ENCODE results near the gene GPR158.

GPR158 gene

DNA sequence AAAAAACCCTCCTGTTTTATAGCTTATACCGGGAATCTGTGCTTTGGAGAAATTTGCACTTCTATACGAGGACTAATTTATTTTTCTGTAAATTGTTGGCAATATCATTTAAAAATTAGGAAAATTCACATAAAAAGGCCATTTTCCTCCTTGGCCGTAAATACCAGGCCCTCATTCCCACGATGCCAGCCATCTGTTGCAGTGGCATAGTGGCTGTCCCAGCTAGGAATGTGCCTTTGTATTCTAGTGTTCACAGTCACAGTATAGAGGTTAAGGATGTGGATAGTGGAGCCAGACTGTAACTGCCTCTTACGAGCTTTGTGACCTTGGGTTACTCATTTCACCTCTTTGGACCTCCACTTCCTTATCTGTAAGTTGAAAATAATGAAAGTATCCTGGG, 312.5 kb downstream of the GPR158 start:
- FAIRE-seq (no peak), DNase-seq (ENCODE audit: extremely low spot score, insufficient read length, low read depth) (no peak)

DNA sequence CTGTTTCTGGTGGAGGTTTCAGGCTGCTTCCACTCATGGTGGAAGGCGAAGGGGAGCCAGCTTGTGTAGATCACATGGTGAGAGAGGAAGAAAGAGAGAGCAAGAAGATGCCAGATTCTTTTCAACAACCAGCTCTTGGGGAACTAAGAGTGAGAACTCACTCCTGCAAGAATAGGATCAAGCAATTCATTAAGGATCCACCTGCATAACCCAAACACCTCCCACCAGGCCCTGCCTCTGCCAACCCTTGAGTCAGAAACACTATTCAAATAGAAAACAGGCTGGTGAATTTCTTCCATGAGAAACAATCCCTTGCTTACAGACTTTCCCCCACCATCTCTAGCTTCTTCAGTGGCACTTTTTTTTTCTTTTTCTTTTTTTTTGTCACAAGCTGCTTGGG, 317.2 kb downstream of the GPR158 start:
- no peak for FAIRE-seq

DNA sequence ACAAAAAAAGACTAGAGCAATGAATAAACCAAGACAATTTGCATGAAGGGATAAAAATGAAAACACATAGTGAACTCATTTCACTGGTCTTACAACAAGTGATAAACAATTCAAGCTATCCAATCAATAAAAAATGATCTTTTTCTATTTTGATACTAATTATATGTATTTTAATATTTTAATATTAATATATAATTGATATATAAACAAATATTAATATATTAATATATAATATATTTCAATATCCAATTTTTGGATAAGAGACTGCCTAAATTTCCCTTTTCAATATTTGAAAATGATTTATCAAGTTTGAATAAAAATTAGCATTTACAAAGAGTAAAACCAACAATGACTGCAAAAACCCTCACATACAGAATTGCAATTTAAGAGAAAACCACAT, 317.9 kb downstream of the GPR158 start:
- DNase-seq (ENCODE audit: extremely low spot score, insufficient read length, low read depth) (no peak), FAIRE-seq (no peak)

More for the DNA sequence above, 317.2 kb downstream of the GPR158 start:
- no peak for DNase-seq (ENCODE audit: extremely low spot score, insufficient read length, low read depth)

DNA sequence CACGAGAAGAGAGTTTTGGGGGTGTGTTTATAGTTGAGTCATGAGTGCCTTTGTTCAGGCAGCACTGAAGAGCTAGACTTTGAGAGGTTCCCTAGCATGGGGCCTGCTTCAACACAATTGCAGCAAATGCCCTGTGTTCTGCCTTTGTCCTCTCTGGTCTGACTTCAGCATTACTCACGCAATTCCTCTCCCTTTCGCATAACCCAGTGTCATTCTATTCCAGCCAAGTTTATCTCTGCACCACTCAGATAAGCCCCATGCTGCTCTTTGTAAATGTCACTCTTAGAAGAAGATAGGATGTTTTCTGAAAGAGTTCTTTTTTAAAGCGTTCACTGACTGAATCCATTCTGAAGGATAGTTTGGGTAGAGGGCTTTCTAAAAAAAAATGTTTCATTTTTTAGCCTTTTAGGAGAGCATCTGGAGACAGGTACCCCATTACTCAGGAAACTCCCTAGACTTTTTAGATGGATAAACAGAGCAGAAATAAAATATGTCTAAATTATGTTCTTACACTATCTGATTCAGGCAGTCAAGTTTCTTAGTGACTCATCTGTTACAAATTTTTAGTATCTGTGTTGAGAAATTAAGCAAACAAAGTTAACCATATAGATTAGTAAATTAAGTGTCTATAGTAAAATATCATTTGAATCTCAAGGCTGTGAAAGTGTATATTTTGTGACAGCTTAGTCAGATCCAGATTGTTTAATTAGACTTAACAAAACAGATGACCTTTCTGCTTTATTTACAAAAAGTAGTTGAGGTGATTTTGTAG, 318.5 kb downstream of the GPR158 start:
- no peak for DNase-seq (ENCODE audit: extremely low spot score, insufficient read length, low read depth)
- FAIRE-seq, result no peak

DNA sequence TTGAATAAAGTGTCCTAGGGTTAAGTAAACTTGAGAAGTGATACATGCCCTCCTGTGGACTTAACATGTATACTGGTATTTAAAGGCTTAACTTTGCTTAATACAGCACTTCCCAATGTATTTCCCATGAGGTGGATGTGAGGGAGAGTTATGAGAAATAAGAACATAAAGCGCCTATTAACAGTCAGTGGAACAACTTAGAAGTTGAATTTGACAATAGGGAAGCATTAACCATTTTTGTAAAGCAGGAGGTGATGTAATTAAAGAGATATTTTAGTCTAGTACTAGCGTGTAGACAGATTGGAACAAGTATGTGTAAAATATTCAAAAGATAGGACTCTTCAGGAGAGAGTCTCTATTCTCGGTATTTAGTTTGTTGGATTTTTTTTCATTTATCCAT, 322.4 kb downstream of the GPR158 start:
- FAIRE-seq, result no peak

DNA sequence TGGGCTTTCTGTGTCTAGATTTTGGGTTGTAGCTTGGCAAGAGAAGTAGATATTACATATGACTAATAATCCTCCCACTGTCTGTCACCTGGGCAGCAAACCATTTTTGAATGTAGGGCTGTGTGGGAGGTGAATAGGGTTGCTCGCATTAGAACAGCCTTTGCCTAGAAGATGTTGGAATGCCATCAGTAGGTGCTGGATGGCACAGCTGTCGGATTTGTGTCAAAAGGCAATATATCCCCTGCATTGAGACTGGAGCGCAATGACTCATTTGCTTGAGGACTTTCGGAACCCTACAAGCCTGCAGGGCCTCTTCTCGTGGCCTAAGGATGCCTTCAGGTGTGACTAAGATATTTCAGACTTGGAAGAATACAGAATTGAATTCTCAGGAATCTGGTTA, 323.8 kb downstream of the GPR158 start:
- FAIRE-seq, result no peak
- DNase-seq (ENCODE audit: extremely low spot score, insufficient read length, low read depth), result no peak

More for the DNA sequence above, 322.4 kb downstream of the GPR158 start:
- DNase-seq (ENCODE audit: extremely low spot score, insufficient read length, low read depth), result no peak

DNA sequence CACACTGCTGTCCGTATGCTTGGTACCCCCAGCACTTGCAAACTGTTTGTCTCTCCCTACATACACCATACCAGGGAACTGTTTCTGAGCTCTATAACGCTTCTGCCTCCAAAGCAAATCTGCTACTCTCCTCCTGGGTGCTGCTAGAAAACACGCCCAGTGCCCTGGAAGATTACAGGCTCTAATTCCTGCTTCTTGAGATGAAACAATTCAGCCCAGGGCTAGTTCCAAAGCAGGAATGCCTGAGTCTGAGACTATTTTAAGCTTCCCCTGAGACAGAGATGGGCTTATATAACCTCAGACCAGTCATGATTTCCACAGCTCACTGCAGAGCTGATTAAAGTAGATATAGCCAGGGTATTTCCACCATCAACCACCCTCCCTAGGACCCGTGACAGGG, 327.1 kb downstream of the GPR158 start:
- FAIRE-seq (no peak), DNase-seq (ENCODE audit: extremely low spot score, insufficient read length, low read depth) (no peak)

DNA sequence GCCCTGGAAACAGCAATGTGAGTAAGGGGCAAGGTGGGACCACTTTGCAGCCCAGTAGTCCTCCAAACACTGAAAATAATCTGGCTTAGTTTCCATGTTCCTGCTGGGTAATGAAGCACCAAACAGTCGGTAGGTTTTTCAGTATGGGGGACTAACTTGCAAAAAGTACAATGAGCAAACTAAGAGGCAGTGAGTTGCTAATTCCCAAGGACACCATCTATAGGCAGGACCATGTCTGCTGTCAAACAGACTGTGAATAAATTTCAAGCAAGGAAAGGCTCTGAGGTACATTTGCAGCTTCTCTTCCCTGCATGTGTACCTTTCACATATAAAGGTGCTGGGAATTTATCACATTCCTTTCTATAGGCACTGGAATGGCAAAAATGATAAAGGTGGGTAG, 327.7 kb downstream of the GPR158 start:
- FAIRE-seq (no peak), DNase-seq (ENCODE audit: extremely low spot score, insufficient read length, low read depth) (no peak)

DNA sequence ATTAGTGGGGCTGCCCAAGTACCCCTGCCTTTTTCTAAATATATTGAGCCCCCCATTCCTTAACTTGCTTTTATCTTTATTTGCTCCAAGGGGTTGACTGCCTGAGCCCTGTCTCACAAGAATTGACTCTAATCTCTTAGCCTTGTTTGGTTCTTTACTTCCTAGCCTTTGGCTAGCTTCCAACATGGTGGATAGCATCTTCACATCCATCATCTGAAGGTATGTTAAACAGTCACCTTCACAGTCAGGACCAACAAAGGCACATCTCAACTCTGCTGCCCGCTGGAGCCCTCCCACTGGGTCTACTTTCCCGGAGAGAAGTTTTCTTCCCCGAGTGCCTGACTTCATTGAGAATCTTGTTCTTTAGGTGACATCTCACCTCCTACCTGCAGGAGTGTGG, 329.5 kb downstream of the GPR158 start:
- DNase-seq (ENCODE audit: extremely low spot score, insufficient read length, low read depth), result no peak
- FAIRE-seq, result no peak

DNA sequence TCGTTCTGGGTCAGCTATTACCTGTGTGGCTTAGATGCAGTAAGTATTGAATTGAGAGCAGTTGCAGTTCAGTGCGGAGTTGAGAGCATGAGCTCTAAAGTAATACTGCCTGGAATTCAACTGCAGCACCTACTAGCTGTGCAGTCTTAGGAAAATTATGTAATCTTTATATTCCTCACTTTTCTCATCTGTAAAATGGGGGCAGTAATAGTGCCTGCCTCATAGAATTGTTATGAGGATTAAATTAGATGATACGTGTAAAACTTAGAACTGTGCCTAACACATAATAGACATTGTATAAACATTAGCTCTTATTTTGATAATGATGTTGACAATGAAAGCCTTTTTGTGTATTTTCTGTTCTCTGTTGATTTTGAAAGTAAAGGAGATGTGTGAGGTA, 330.0 kb downstream of the GPR158 start:
- DNase-seq (ENCODE audit: extremely low spot score, insufficient read length, low read depth) (no peak), FAIRE-seq (no peak)

DNA sequence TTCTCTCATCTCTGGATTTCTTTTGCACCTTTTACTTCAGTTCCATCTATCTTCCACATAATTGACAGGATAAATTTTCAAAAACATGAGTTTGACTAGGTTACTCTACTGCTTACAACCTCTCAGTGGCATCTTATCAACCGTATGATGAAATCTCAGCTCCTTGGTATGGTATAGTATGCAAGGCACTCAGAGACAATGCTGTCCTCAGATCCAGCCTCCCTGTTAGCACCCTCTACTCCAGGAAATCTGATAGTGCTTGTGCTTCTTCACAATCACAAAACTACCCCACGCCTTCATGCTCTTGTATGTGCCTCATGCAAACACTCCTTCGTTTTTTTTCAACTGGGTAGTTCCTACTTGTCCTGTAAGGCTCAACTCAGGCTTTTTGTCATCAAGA, 330.7 kb downstream of the GPR158 start:
- DNase-seq (ENCODE audit: extremely low spot score, insufficient read length, low read depth) (no peak), FAIRE-seq (no peak)

DNA sequence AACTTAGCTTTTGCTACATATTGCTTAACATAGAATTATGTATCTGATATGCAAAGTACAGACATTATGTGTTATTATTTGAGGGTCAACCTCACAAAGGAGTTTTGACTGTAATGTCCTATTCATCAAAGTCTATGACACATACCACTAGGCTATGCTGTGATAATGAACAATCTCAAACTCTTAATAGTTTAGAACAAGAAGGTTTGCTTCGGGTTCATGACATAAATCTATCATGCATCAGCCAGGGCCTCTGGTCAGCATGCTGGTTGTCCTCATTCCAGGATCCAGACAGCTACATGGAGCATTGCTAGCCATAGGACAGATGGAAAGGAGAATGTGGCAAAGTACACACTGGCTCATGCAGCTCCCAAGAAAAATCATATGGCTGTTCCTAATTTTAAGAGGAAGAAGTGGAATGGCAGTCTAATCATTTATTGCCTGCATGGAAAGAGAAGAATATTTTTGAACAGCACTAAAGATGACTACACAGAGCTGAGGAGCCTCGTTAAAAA, 332.1 kb downstream of the GPR158 start:
- no peak for DNase-seq (ENCODE audit: extremely low spot score, insufficient read length, low read depth)
- no peak for FAIRE-seq

DNA sequence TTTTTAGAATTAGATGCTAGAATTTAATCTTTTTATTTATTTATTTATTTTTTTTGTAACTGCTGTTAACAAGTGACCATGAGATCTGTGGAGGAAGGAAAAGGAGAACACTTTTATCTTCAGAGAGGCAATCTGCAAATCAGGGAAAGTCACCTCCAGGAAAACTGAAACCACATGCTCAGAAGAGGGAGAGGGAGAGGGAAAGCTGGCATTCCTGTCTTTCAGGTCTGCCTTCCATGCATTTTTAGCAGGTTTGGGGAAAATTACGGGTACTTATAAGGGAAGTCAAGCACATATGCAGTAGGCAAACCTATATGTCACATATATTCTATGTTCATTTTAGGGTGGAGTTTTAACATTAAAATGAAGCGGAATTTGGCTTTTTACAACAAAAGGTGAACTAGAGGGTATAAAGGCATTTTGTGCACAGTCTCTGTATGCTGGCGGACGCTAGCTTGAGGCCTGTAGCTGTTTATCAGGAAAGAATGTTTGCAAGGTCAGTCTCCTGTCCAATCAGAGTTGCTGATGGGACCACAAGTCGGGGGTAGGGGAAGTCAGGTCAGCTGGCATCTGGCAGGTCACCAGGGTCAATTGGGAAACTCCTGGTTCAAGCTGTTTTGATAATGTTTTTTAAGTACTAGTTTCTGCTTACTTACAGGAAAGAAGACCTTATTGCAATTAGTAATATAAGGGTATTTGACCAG, 333.5 kb downstream of the GPR158 start:
- FAIRE-seq (no peak), DNase-seq (ENCODE audit: extremely low spot score, insufficient read length, low read depth) (no peak)

DNA sequence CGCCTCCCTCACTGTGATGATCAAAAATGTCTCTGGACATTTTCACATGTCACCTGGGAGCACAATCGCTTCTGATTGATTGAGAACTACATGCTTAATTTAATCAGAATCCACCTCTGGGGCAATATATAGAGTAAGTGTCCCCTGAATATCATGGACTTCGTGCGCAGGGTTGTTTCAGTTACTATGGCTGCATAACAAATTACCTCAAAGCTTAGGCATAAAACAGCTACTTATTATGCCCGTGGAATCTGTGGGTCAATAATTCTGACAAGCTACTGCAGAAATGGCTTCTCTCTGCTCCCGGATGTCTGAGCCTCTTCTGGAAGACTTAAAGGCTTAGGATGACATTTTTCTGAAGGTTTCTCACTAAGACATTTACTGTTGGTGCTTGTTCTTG, 334.4 kb downstream of the GPR158 start:
- FAIRE-seq (no peak), DNase-seq (ENCODE audit: extremely low spot score, insufficient read length, low read depth) (no peak)

DNA sequence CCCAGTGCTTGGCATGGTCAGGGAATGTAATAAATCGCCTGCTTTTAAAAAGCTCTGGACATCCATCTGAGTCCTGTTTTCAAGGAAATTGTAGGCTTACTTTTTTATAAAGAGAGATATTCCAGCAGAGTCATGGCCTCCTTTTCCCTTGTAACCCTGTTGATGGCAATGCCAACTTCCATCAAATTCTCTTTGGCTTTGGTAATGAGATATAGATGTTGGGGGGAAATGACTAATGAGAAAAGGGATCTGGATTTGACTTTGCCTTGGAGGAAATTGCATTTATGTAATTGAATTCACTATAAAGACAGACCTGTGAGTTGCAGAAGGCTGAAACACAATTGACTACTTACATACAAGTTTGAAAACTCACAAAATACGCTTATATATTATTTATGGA, 347.5 kb downstream of the GPR158 start:
- FAIRE-seq (no peak), DNase-seq (ENCODE audit: extremely low spot score, insufficient read length, low read depth) (no peak)

DNA sequence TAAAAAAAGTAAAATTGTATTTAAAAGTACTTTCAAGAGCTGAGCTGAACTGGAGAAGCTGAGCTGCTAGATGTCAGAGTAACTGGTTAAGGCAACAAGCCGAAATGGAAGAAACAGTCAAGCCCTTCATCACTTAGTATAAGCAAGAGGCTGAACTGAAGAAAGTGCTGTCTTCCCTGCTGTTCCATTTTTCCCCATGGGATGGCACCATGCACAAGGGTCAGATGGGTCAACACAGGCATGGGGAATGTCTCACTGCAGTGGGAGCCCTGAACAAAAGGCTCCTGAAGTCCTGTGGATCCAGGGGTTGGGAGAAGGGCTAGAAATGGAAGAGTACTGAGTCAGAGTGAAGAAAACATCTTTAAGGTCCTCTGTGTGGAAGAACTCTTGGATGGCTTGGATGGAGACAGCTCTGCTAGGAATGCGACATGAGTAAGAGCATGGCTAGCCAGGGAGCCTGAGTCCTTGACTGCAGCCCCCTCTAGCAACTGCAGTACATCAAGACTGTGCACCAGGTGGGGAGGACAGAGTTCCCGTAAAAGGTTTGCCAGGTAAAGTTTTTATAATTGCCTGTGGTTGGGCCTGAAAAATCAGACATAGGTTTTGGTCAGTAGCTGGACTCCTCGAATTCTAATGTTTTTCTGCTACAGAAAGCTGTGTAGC, 348.3 kb downstream of the GPR158 start:
- DNase-seq (ENCODE audit: extremely low spot score, insufficient read length, low read depth) (no peak), FAIRE-seq (no peak)

DNA sequence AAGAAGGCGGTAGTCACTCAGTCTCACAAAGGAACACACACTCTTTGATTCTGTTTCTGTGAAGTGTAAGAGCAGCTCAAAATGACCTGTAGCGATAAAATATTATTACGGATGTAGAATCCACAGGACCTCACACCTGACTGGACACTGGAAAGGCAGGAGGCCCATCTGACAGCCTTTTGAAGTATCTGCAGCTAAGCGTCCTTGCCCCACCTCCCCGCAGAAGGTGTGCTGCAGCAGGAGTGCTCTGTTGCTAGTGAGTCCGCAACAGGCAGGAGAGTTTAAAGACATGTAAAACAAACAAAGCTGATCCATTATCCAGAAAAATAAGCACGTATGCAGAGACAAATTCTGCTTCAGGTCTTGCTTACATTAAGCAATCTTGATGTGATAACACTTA, 355.5 kb downstream of the GPR158 start:
- DNase-seq (ENCODE audit: extremely low spot score, insufficient read length, low read depth) (no peak), FAIRE-seq (no peak)

DNA sequence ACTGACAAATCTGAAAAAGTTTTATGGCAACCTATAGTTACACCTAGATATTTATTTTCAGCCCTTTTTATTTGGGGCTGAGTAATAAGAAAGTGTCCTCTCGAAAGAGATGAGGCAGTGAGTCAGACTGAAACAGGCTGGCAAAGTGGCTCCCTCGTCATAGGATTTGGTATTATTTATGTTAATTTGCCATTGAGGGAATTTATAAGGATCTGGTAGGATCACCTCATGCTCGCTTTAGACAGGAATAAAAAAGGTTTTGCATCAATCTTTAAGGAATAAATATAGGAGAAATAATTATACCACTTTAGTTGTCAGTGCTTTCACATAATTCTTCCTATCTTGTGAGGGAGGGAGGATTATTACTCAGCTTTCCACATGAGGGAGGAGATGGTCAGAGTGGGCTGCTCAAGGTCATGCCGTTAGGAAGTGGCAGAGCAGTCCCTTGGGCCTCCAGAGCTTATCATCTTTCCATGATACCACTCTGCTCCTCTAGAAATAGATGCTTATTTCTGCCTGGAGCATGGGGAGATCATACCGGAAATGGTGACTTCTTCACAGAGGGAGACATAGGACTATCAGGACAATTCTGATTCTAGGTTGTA, 356.8 kb downstream of the GPR158 start:
- DNase-seq (ENCODE audit: extremely low spot score, insufficient read length, low read depth) (no peak), FAIRE-seq (no peak)

DNA sequence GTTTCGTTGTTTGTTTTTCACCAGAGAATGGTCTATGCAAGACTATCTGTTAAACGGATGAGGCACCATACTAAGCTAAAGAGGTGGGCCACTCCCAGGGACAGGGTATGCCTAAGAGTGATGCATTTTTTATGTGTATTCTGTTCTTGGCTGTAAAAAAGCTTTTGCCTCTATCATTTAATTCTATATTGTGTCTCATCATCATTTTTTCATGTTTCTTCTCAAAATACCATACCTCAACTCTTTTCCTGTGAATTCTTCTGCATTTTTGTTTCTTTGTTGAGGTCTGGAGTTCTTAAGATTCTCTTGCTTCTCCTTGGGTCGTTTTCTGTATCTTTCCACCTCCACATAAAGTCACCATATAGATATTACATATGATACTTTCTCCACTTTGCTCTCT, 357.4 kb downstream of the GPR158 start:
- DNase-seq (ENCODE audit: extremely low spot score, insufficient read length, low read depth) (no peak), FAIRE-seq (no peak)

DNA sequence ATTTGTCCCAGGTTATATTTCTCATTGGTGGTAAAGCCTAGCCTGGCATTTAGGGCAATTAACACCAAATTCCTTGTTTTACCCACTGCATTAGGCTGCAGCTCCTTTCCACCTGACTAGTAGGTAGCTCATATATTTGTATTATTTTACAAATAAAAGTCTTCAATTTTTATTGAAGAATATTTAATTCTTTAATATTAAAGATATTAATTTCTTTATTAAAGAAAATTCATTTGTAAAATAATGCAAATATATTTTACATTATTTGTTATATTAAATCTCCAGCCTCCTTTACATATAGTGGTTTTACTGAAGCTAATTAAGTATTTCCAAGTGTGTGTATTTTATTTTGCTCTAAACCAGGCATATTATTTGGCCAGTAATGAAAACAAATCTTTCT, 361.2 kb downstream of the GPR158 start:
- DNase-seq (ENCODE audit: extremely low spot score, insufficient read length, low read depth), result no peak
- no peak for FAIRE-seq

DNA sequence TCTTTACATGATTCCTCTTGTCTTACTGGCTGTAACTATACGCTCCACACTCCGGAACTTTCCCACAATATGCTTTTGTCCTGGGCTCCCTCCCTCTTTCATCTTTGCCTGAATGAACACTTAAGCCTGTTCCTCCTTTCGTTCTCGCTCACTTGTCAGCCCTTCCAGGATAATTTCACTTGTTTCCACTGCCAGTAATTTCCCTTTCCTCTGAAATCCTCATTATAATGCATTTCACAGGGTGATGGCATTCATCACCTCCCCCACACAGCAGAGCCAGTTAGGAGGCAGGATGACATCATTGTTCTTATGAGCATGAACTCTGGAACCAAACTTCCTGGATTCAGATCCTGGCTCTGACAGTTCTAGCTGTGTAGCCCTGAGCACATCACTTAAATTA, 372.6 kb downstream of the GPR158 start:
- DNase-seq (ENCODE audit: extremely low spot score, insufficient read length, low read depth) (no peak), FAIRE-seq (no peak)

All from GM18507 (cell line).